HepG2 (cell line): Measurements from ENCODE around the gene NEAT1. TPM values are rescaled to one million over a fixed set of nuclear protein-coding genes. Genes with fewer than 3 reads are reported as not detected.
A peak's percentile ranks its signal among the peaks of the same experiment; 100 is the strongest.

ENCODE experiments used
- ATAC-seq: fragments of 200-7000 bp; cut with Tn5 transposase; 3 replicates; pipeline ENCODE4 v1.9.1; 2020; ENCODE audit warnings: mild to moderate bottlenecking, moderate library complexity
- BruUV-seq: library from RNA; stranded (reverse); fragments of 400-500 nt; replicated peaks from 2 replicates; lab custom pipeline; 2021; lab: Mats Ljungman, UMichigan
- CTCF ChIA-PET: fragments of 300-600 bp; formaldehyde crosslinking; extraction: SDS; loops from one replicate; lab custom pipeline; 2021; ENCODE audit warnings: low total read pairs, inconsistent platforms, low intra/inter-chr PET ratio; lab: Yijun Ruan, JAX
- POLR2A ChIA-PET: fragments of 350-600 bp; sonication (Branson Sonifier 250); formaldehyde crosslinking; loops from one replicate; lab custom pipeline; 2020; ENCODE audit warnings: antibody characterized with exemption, inconsistent platforms; lab: Yijun Ruan, JAX
- DNase-seq: peaks from one replicate; pipeline ENCODE4 v3.0.0-alpha.2; 2015; ENCODE audit warnings: low spot score
- FAIRE-seq: peaks from 3 replicates; lab custom pipeline; 2011; peaks lifted over from hg19 to GRCh38; lab: Jason Lieb, UNC
- H2AFZ ChIP-seq: one replicate; pipeline ENCODE4 v1.6.1; 2011; ENCODE audit warnings: low read length, inconsistent platforms
- H3K27ac ChIP-seq: fragments of 300-600 bp; 3 replicates; pipeline ENCODE4 v1.8.0; 2011; ENCODE audit warnings: mixed run types, mild to moderate bottlenecking, mixed read lengths, low read length, inconsistent platforms; ENCODE audit not compliant: insufficient read depth; ENCODE audit errors: extremely low read length
- H3K27me3 ChIP-seq, 2 experiments: fragments of 200-600 bp in 1 of 2; 2 replicates in 1 of 2; 3 replicates in 1 of 2; pipeline versions ENCODE4 v1.6.0 to v1.8.0; 2011; ENCODE audit warnings: low read length in 2 of 2, mild to moderate bottlenecking in 2 of 2, moderate library complexity in 2 of 2, inconsistent platforms in 1 of 2; ENCODE audit not compliant: insufficient read depth in 2 of 2, control insufficient read depth in 1 of 2
- H3K36me3 ChIP-seq, 2 experiments: fragments of 200-600 bp in 1 of 2; replicated peaks in 1 of 2; 2 replicates in 1 of 2; 3 replicates in 1 of 2; pipeline versions ENCODE4 v1.5.1 to v1.8.0; 2011; ENCODE audit warnings: low read length in 2 of 2, inconsistent platforms in 1 of 2; ENCODE audit not compliant: insufficient read depth in 2 of 2, control insufficient read depth in 1 of 2
- H3K4me1 ChIP-seq: 2 replicates; pipeline ENCODE4 v1.5.1; 2012; ENCODE audit warnings: low read length, inconsistent platforms; ENCODE audit not compliant: insufficient read depth
- H3K4me2 ChIP-seq: 2 replicates; pipeline ENCODE4 v1.6.0; 2011; ENCODE audit warnings: low read depth, low read length, inconsistent platforms
- H3K4me3 ChIP-seq, 3 experiments: fragments of 200-600 bp in 1 of 3; sonication (generic), shearing (Covaris generic) in 1 of 3; replicated peaks in 1 of 3; 2 replicates each; pipeline ENCODE4 v1.5.1; 2011 to 2016; ENCODE audit warnings: low read length in 3 of 3, inconsistent platforms in 2 of 3, low read depth in 2 of 3, mild to moderate bottlenecking in 2 of 3, control low read depth in 1 of 3, mixed read lengths in 1 of 3; ENCODE audit not compliant: insufficient read depth in 1 of 3
- H3K79me2 ChIP-seq: one replicate; pipeline ENCODE4 v1.6.1; 2011; ENCODE audit warnings: low read length, inconsistent platforms; ENCODE audit not compliant: insufficient read depth
- H3K9ac ChIP-seq: 2 replicates; pipeline ENCODE4 v1.6.0; 2011; ENCODE audit warnings: mild to moderate bottlenecking, low read depth, low read length, inconsistent platforms; ENCODE audit not compliant: insufficient read depth
- H3K9me3 ChIP-seq: 2 replicates; pipeline ENCODE4 v1.5.1; 2012; ENCODE audit warnings: mild to moderate bottlenecking, low read length
- H4K20me1 ChIP-seq: 2 replicates; pipeline ENCODE4 v1.6.0; 2011; ENCODE audit warnings: inconsistent platforms, mild to moderate bottlenecking, low read length, moderate library complexity; ENCODE audit not compliant: insufficient read depth
- ARID3A ChIP-seq: IDR thresholded peaks from 2 replicates; pipeline ENCODE4 v1.6.1; 2012; ENCODE audit warnings: low read depth, low read length, improper control_type of control experiment
- MAZ ChIP-seq, 2 experiments: sonication (generic) in 1 of 2; formaldehyde crosslinking in 1 of 2; IDR thresholded peaks; 2 replicates each; pipeline versions ENCODE4 v1.5.0 to v1.6.1; 2012 to 2020; ENCODE audit warnings: low read depth in 2 of 2, mild to moderate bottlenecking in 2 of 2, borderline replicate concordance in 1 of 2, improper control_type of control experiment in 1 of 2, low read length in 1 of 2, missing genetic modification reagents in 1 of 2, moderate library complexity in 1 of 2
- MZF1 ChIP-seq: sonication (generic); formaldehyde crosslinking; IDR thresholded peaks from 2 replicates; pipeline ENCODE4 v1.8.1; 2023; ENCODE audit warnings: mild to moderate bottlenecking, missing genetic modification reagents, borderline replicate concordance
- NR3C1 ChIP-seq: sonication (generic); formaldehyde crosslinking; IDR thresholded peaks from 2 replicates; pipeline ENCODE4 v1.4.0; 2020; ENCODE audit warnings: missing genetic modification reagents
- NRL ChIP-seq: sonication (generic); formaldehyde crosslinking; IDR thresholded peaks from 2 replicates; pipeline ENCODE4 v1.5.0; 2020; ENCODE audit warnings: missing genetic modification reagents, mild to moderate bottlenecking, moderate library complexity, borderline replicate concordance
- PAWR ChIP-seq: sonication (generic); formaldehyde crosslinking; IDR thresholded peaks from 2 replicates; pipeline ENCODE4 v1.4.0; 2020; ENCODE audit warnings: missing genetic modification reagents, mild to moderate bottlenecking, borderline replicate concordance
- RAD21 ChIP-seq: fragments of 450-650 bp; formaldehyde crosslinking; IDR thresholded peaks from 2 replicates; pipeline ENCODE4 v1.5.0; 2020; ENCODE audit warnings: mild to moderate bottlenecking
- SATB2 ChIP-seq: sonication (generic); formaldehyde crosslinking; IDR thresholded peaks from 2 replicates; pipeline ENCODE4 v1.5.0; 2020; ENCODE audit warnings: missing genetic modification reagents
- SP5 ChIP-seq: IDR thresholded peaks from 2 replicates; pipeline ENCODE4 v1.6.1; 2016; ENCODE audit warnings: low read depth, borderline replicate concordance
- SRY ChIP-seq: sonication (generic); formaldehyde crosslinking; IDR thresholded peaks from 2 replicates; pipeline ENCODE4 v1.8.0; 2022; ENCODE audit warnings: mild to moderate bottlenecking, missing genetic modification reagents
- TBP ChIP-seq: sonication (generic); formaldehyde crosslinking; IDR thresholded peaks from 2 replicates; pipeline ENCODE4 v1.5.0; 2020; ENCODE audit warnings: missing genetic modification reagents
- WIZ ChIP-seq: sonication (generic); formaldehyde crosslinking; IDR thresholded peaks from 2 replicates; pipeline ENCODE4 v1.5.1; 2020; ENCODE audit warnings: mild to moderate bottlenecking, missing genetic modification reagents
- ZFP90 ChIP-seq: sonication (generic); formaldehyde crosslinking; IDR thresholded peaks from 2 replicates; pipeline ENCODE4 v1.8.0; 2022; ENCODE audit warnings: missing genetic modification reagents, mild to moderate bottlenecking, inconsistent platforms, borderline replicate concordance
- ZNF44 ChIP-seq: sonication (generic); formaldehyde crosslinking; IDR thresholded peaks from 2 replicates; pipeline ENCODE4 v1.5.1; 2020; ENCODE audit warnings: mild to moderate bottlenecking, missing genetic modification reagents
- WGBS: methylation state at CpG from one replicate; pipeline ENCODE4 v1.1.6; 2017; ENCODE audit warnings: low lambda C conversion rate; 5-methylcytosine and 5-hydroxymethylcytosine counted together
- in situ Hi-C: cut with HindIII; loops from 2 replicates; pipeline ENCODE4 v1.10.0; 2017; ENCODE audit warnings: low pct_unique_long_range_greater_than_20kb; ENCODE audit not compliant: extremely low pct_ligation_motif_present
- intact Hi-C: fragments of 100-400 bp; cut with micrococcal nuclease; formaldehyde crosslinking; loops from one replicate; pipeline ENCODE4 v1.10.0; 2022; ENCODE audit not compliant: unreplicated experiment
- polyA plus RNA-seq, 8 experiments: library from polyadenylated mRNA; depleted of rRNA in 3 of 8; stranded (reverse) in 7 of 8; unstranded in 1 of 8; fragments of >200 nt; fragmentation: Illumina TruSeq in 4 of 8; extraction: Trizol in 4 of 8; gene quantifications; 2 replicates each; pipeline versions ENCODE4 v1.2.1 to v1.2.3, GENCODE V29; 2011 to 2016; ENCODE audit warnings: low read depth in 4 of 8, missing spikeins in 1 of 8, mixed read lengths in 1 of 8; ENCODE audit not compliant: insufficient read depth in 1 of 8
- total RNA-seq, 5 experiments: library from RNA; depleted of rRNA; stranded (reverse); fragments of >200 nt; fragmentation: Illumina TruSeq; extraction: Trizol; gene quantifications; 2 replicates each; pipeline ENCODE4 v1.2.3, GENCODE V29; 2016; ENCODE audit warnings: low read depth in 1 of 5
- TF ChIP-seq, protein P1 (sequence below): sonication (generic); formaldehyde crosslinking; IDR thresholded peaks from 2 replicates; pipeline ENCODE4 v1.5.1; 2020; ENCODE audit warnings: mild to moderate bottlenecking, missing genetic modification reagents, borderline replicate concordance
- TF ChIP-seq, protein P2 (sequence below): sonication (generic); formaldehyde crosslinking; IDR thresholded peaks from 2 replicates; pipeline ENCODE4 v1.5.1; 2020; ENCODE audit warnings: missing genetic modification reagents, mild to moderate bottlenecking, borderline replicate concordance
- TF ChIP-seq, protein P3 (sequence below): sonication (generic); formaldehyde crosslinking; IDR thresholded peaks from 2 replicates; pipeline ENCODE4 v1.4.0; 2020; ENCODE audit warnings: mild to moderate bottlenecking, missing genetic modification reagents

NEAT1 gene
- total and polyA plus RNA-seq, 2 of the 13 experiments (the other 11 are each of a cell fraction or from before 2014, with no cell fraction given), result 20.5 to 41.2 TPM

DNA sequence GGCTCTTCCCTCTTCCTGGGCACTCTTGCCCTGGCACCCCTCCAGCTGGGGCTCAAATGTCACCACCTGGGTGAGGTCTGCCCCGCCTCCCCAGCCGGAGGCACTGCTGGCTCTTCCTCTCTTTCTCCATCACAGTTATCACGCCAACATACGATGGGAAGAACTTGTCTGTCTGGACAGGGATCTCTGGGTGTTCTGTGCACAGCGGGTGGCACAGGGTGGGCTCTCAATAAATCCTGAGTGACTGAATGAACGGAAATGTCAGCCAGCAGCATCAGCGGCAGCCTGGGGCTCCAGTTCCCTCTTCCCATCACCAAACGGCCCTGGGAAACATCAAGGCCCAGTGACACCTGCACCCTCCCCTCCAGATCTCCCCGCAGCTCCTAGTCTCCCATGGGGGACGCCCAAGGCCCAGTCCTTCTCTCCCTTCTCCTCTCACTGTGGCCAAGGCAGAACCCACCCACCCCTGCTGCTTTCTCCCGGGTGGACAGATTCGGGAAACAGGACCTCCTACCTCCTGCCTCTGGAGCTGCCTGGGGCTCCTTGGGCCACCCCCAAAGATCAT, 39.7 kb upstream of the NEAT1 start:
- Histone ChIP-seq H3K9ac (peak overlapping the region; percentile 71), H4K20me1 (no peaks in the 10 kb centered on the region), H3K4me2 (peak overlapping the region; percentile 95), H3K27ac (peak overlapping the region; percentile 88), H2AFZ (no peak overlapping the region), H3K4me1 (peaks cover 89% of the 10 kb centered on the region), H3K36me3 (no peaks in the 10 kb centered on the region), H3K4me3 (peak overlapping the region; percentile 57 to 82 (median 65)), H3K27me3 (no peaks in the 10 kb centered on the region; a peak in 1 of 5 replicates), H3K79me2 (no peaks in the 10 kb centered on the region), H3K9me3 (no peaks in the 10 kb centered on the region)
- FAIRE-seq (no peak), ATAC-seq (no peak; the same call in 2 of the 3 replicates), DNase-seq (no peak)
- intact Hi-C loops (loop anchor here (1.0 to 2.0 kb wide), 3 partner anchors 12 to 34 kb away; no protein-coding TSS in a partner anchor), in situ Hi-C loops (loop anchor here (5.0 kb wide), 1 partner anchor 34 kb away; no protein-coding TSS in a partner anchor)
- WGBS, result 0% methylated on average over 10 of the region's 12 CpGs
- CTCF ChIA-PET, result no interaction called here
- POLR2A ChIA-PET, result interaction anchor here (1.0 to 16.8 kb wide), 14 partner anchors 12 to 127 kb away, joined by 3 to 433 read pairs (median 4); partner anchors contain the start of genes MALAT1 and NEAT1
- TSS peak; percentile 54 for BruUV-seq
- TF ChIP-seq PAWR (CRISPR knock-in tag), result no peak
- TF ChIP-seq WIZ (CRISPR knock-in tag), result no peak
- no peak for TF ChIP-seq TBP (CRISPR knock-in tag)
- TF ChIP-seq SP5 (CRISPR knock-in tag), result peak; percentile 32
- TF ChIP-seq, protein P1, sequence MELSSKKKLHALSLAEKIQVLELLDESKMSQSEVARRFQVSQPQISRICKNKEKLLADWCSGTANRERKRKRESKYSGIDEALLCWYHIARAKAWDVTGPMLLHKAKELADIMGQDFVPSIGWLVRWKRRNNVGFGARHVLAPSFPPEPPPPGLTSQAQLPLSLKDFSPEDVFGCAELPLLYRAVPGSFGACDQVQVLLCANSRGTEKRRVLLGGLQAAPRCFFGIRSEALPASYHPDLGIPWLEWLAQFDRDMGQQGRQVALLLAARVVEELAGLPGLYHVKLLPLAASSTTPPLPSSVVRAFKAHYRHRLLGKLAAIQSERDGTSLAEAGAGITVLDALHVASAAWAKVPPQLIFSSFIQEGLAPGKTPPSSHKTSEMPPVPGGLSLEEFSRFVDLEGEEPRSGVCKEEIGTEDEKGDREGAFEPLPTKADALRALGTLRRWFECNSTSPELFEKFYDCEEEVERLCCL (CRISPR knock-in tag), result no peak
- TF ChIP-seq ARID3A, result no peak
- no peak for TF ChIP-seq RAD21 (CRISPR knock-in tag)
- TF ChIP-seq ZFP90 (CRISPR knock-in tag), result 0 out of 2 replicates have a peak, but pooled peaks have one; percentile 36
- TF ChIP-seq, protein P2, sequence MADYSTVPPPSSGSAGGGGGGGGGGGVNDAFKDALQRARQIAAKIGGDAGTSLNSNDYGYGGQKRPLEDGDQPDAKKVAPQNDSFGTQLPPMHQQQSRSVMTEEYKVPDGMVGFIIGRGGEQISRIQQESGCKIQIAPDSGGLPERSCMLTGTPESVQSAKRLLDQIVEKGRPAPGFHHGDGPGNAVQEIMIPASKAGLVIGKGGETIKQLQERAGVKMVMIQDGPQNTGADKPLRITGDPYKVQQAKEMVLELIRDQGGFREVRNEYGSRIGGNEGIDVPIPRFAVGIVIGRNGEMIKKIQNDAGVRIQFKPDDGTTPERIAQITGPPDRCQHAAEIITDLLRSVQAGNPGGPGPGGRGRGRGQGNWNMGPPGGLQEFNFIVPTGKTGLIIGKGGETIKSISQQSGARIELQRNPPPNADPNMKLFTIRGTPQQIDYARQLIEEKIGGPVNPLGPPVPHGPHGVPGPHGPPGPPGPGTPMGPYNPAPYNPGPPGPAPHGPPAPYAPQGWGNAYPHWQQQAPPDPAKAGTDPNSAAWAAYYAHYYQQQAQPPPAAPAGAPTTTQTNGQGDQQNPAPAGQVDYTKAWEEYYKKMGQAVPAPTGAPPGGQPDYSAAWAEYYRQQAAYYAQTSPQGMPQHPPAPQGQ (CRISPR knock-in tag), result 0 out of 2 replicates have a peak, but pooled peaks have one; percentile 57
- TF ChIP-seq ZNF44, result peak; percentile 62; the same call in 1 of the 2 replicates
- TF ChIP-seq SRY (CRISPR knock-in tag), result no peak
- TF ChIP-seq NR3C1, result no peak
- 0 out of 2 replicates have a peak, but pooled peaks have one; percentile 6 for TF ChIP-seq MZF1 (CRISPR knock-in tag)
- TF ChIP-seq, protein P3, sequence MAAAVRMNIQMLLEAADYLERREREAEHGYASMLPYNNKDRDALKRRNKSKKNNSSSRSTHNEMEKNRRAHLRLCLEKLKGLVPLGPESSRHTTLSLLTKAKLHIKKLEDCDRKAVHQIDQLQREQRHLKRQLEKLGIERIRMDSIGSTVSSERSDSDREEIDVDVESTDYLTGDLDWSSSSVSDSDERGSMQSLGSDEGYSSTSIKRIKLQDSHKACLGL (CRISPR knock-in tag), result 0 out of 2 replicates have a peak, but pooled peaks have one; percentile 14
- TF ChIP-seq SATB2 (CRISPR knock-in tag), result no peak
- no peak for TF ChIP-seq MAZ (IDR thresholded peaks at IDR 0.05; ENCODE audit: borderline replicate concordance, low read depth, low read length)
- TF ChIP-seq MAZ (CRISPR knock-in tag; IDR thresholded peaks at IDR 0.05; ENCODE audit: low read depth), result no peak
- TF ChIP-seq NRL (CRISPR knock-in tag), result no peak
